Thoracic aorta (tissue), 2 donors: ENCODE data around the gene HPN. TPM values are rescaled to one million over a fixed set of nuclear protein-coding genes. Genes with fewer than 3 reads are reported as not detected.

Experiments
- ATAC-seq: fragments of 150-250 bp; one replicate; pipeline ENCODE4 v1.8.0; 2017; ENCODE audit warnings: low read depth; ENCODE audit not compliant: insufficient number of reproducible peaks, low FRiP score
- DNase-seq: peaks from one replicate; pipeline ENCODE4 v3.0.0-alpha.2; 2020; ENCODE audit warnings: low spot score
- H3K27ac ChIP-seq, 2 donors: fragments of 200-600 bp; sonication (generic); 1 replicate in 1 of 2; 2 replicates in 1 of 2; pipeline ENCODE4 v1.5.1; 2016; ENCODE audit warnings: mild to moderate bottlenecking in 2 of 2, moderate library complexity in 2 of 2
- H3K27me3 ChIP-seq: fragments of 200-600 bp; sonication (generic); replicated peaks from 2 replicates; pipeline ENCODE4 v1.6.0; 2016; ENCODE audit warnings: mild to moderate bottlenecking; ENCODE audit not compliant: insufficient read depth
- H3K36me3 ChIP-seq: fragments of 200-600 bp; sonication (generic); one replicate; pipeline ENCODE4 v1.5.1; 2016
- H3K4me1 ChIP-seq, 2 donors: fragments of 200-600 bp; sonication (generic); 1 replicate in 1 of 2; 2 replicates in 1 of 2; pipeline versions ENCODE4 v1.5.1 to v1.6.0; 2016; ENCODE audit warnings: low read depth in 2 of 2, mild to moderate bottlenecking in 1 of 2; ENCODE audit not compliant: control insufficient read depth in 1 of 2
- H3K4me3 ChIP-seq: fragments of 200-600 bp; sonication (generic); 2 replicates; pipeline ENCODE4 v1.5.1; 2016; ENCODE audit warnings: mild to moderate bottlenecking
- H3K9me3 ChIP-seq: fragments of 200-600 bp; sonication (generic); 2 replicates; pipeline ENCODE4 v1.5.1; 2016
- CTCF ChIP-seq: fragments of 200-600 bp; sonication (generic); IDR thresholded peaks from one replicate; pipeline ENCODE4 v1.5.1; 2019; ENCODE audit warnings: antibody characterized with exemption
- total RNA-seq, 2 donors: library from RNA; depleted of rRNA; stranded (reverse); fragments of >200 nt; gene quantifications; one replicate each; pipeline versions ENCODE4 v1.1.0 to v1.2.3, GENCODE V29; 2016

Gene HPN
- total RNA-seq, 2 donors from 2014 or later, result 0.35 to 5.4 TPM

DNA sequence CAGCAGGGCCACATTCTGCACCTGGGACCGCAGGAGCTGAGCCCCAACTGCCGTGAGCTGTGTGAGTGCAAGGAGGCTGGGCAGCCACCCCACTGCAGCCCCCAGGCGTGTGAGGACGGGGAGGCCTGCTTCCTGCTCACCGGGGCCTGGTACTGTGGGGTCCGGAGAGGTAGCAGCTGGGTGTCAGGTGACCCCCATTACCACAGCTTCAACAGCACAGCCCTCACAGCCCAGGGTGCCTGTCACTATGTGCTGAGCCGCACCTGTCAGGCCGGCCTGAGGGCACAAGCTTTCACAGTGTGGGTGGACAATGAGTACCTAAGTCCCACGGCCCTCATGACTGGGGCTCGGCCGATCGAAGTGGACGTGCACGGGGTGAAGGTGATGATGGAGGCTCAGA, 38.3 kb downstream of the HPN start:
- H3K27me3 ChIP-seq, result no peaks in the 10 kb centered on the region
- no peak for TF ChIP-seq CTCF
- no peak overlapping the region for H3K27ac ChIP-seq
- ATAC-seq (no peak), DNase-seq (no peak)
- H3K36me3 ChIP-seq, result no peaks in the 10 kb centered on the region
- H3K9me3 ChIP-seq, result no peaks in the 10 kb centered on the region
- H3K4me3 ChIP-seq, result no peak overlapping the region
- no peaks in the 10 kb centered on the region for H3K4me1 ChIP-seq

DNA sequence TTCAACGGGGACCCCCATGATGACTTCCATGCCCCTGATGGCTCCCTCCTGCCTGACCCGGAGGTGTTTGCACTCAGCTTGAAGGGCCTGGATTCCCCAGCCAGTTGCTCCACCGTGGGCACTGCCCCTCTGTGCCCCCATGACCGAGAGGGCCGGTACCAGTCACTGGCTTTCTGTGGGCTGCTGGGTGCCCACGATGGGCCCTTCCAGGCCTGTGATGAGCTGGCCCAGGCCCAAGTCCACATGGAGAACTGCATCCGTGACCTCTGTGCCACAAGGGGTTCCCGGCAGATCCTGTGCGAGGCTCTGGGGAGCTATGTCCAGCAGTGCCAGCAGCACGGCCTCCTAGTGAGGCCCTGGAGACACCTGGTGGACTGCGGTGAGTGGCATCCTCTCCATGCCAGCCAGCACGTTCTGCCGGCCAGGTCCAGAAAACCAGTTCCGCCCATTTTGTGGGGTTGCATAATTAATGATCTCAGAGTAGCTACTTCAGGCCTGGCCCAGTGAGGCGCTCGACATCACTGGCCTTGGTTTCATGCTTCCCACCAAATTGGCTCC, 39.2 kb downstream of the HPN start:
- Histone ChIP-seq H3K27me3 (no peaks in the 10 kb centered on the region), H3K4me3 (no peak overlapping the region), H3K36me3 (no peaks in the 10 kb centered on the region), H3K27ac (no peak overlapping the region), H3K9me3 (no peaks in the 10 kb centered on the region), H3K4me1 (no peaks in the 10 kb centered on the region)
- TF ChIP-seq CTCF, result no peak
- ATAC-seq, result no peak
- DNase-seq, result no peak

DNA sequence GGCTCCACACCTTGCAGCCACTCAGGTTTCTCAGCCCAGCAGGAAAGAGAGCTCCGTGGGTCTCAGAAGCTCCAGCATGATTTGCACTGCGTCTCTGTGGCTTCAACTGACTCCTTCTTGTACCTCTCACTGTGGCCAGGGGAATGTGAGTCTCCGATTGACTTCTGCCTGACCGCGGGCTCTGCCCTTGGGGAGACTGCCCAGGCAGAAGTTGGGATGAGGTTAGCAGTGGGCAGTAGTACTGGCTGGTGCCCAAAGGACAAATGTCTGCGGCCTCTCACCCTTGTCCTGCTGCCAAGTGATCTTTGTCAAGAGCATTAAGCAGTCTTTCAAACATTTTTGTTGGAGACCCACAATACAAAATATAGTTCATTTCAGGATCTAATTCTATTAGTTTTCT, 39.7 kb downstream of the HPN start:
- no peaks in the 10 kb centered on the region for H3K4me1 ChIP-seq
- no peak for DNase-seq
- H3K4me3 ChIP-seq, result no peak overlapping the region
- H3K27ac ChIP-seq, result no peak overlapping the region
- no peak for ATAC-seq
- no peaks in the 10 kb centered on the region for H3K27me3 ChIP-seq
- TF ChIP-seq CTCF, result no peak
- H3K9me3 ChIP-seq, result no peaks in the 10 kb centered on the region
- no peaks in the 10 kb centered on the region for H3K36me3 ChIP-seq

GRCh38 chr19:35083691-35084508, 42.4 kb downstream of the HPN start:
- Histone ChIP-seq H3K27ac (no peak overlapping the region), H3K36me3 (no peaks in the 10 kb centered on the region), H3K4me3 (no peak overlapping the region), H3K4me1 (no peaks in the 10 kb centered on the region), H3K9me3 (no peaks in the 10 kb centered on the region), H3K27me3 (no peaks in the 10 kb centered on the region)
- TF ChIP-seq CTCF, result no peak
- ATAC-seq (no peak), DNase-seq (no peak)

GRCh38 chr19:35084509-35084762, 42.9 kb downstream of the HPN start:
- H3K27ac ChIP-seq, result no peak overlapping the region

More at GRCh38 chr19:35084509-35084762, 42.9 kb downstream of the HPN start:
- DNase-seq (no peak), ATAC-seq (no peak)
- H3K9me3 ChIP-seq, result no peaks in the 10 kb centered on the region
- TF ChIP-seq CTCF, result no peak
- H3K27me3 ChIP-seq, result no peaks in the 10 kb centered on the region
- no peaks in the 10 kb centered on the region for H3K36me3 ChIP-seq
- H3K4me1 ChIP-seq, result no peaks in the 10 kb centered on the region
- H3K4me3 ChIP-seq, result no peak overlapping the region
